HCEC 1CT (cell line): ENCODE measurements around the gene ITPR3.
"Not testable (repeated sequence)": the region's sequence is repeated elsewhere in the genome, so short reads cannot be mapped to it uniquely, and the experiment has no call there.

Experiments used
- DNase-seq: peaks from one replicate; pipeline ENCODE4 v3.0.0-alpha.2; 2017

ITPR3 gene

GRCh38 chr6:33616113-33616512, 5.0 kb upstream of the ITPR3 start:
- no peak for DNase-seq

- no peak for DNase-seq
These were observed 4.2 kb upstream of the ITPR3 start for GRCh38 chr6:33616913-33617312.

GRCh38 chr6:33619166-33619840, 1.8 kb upstream of the ITPR3 start:
- DNase-seq, result no peak

GRCh38 chr6:33620158-33620855, 815 bp upstream of the ITPR3 start:
- peak; percentile 64 for DNase-seq

GRCh38 chr6:33621711-33622388, 728 bp downstream of the ITPR3 start:
- peak; percentile 58 for DNase-seq

GRCh38 chr6:33622456-33623431, 1.6 kb downstream of the ITPR3 start:
- peak; percentile 48 for DNase-seq

- DNase-seq, result no peak
These were observed 2.8 kb downstream of the ITPR3 start for GRCh38 chr6:33623895-33624381.

GRCh38 chr6:33624856-33625255, 3.7 kb downstream of the ITPR3 start:
- no peak for DNase-seq

- DNase-seq, result no peak
These were observed 6.8 kb downstream of the ITPR3 start for GRCh38 chr6:33627876-33628275.

GRCh38 chr6:33628401-33628964, 7.4 kb downstream of the ITPR3 start:
- no peak for DNase-seq

GRCh38 chr6:33630014-33630413, 8.9 kb downstream of the ITPR3 start:
- DNase-seq, result no peak

GRCh38 chr6:33631521-33631920, 10.4 kb downstream of the ITPR3 start:
- DNase-seq, result not testable (repeated sequence)

- no peak for DNase-seq
These were observed 10.9 kb downstream of the ITPR3 start for GRCh38 chr6:33631971-33632557.

- peak; percentile 44 for DNase-seq
These were observed 11.5 kb downstream of the ITPR3 start for GRCh38 chr6:33632558-33633039.

- DNase-seq, result no peak
These were observed 12.0 kb downstream of the ITPR3 start for GRCh38 chr6:33633084-33633461.

- peak; percentile 72 for DNase-seq
These were observed 12.5 kb downstream of the ITPR3 start for GRCh38 chr6:33633462-33634158.

- no peak for DNase-seq
These were observed 13.1 kb downstream of the ITPR3 start for GRCh38 chr6:33634161-33634727.

- DNase-seq, result no peak
These were observed 13.8 kb downstream of the ITPR3 start for GRCh38 chr6:33634946-33635345.

GRCh38 chr6:33636655-33637054, 15.5 kb downstream of the ITPR3 start:
- no peak for DNase-seq

- no peak for DNase-seq
These were observed 17.4 kb downstream of the ITPR3 start for GRCh38 chr6:33638556-33638955.

GRCh38 chr6:33639559-33639958, 18.4 kb downstream of the ITPR3 start:
- no peak for DNase-seq
